HCT116 (cell line): ENCODE measurements around the gene HLA-B. TPM values are rescaled to one million over a fixed set of nuclear protein-coding genes. Genes with fewer than 3 reads are reported as not detected.

Source experiments
- ATAC-seq: fragments of 200-7000 bp; cut with Tn5 transposase; 2 replicates; pipeline ENCODE4 v1.9.1; 2020; ENCODE audit warnings: mild to moderate bottlenecking, moderate library complexity
- BruUV-seq: library from RNA; stranded (reverse); fragments of 400-500 nt; replicated peaks from 2 replicates; lab custom pipeline; 2021; lab: Mats Ljungman, UMichigan
- CTCF ChIA-PET: fragments of 300-600 bp; sonication (Branson Sonifier 250); formaldehyde crosslinking; loops from one replicate; lab custom pipeline; 2021; ENCODE audit warnings: antibody characterized with exemption; lab: Charles Lee
- POLR2A ChIA-PET: fragments of 300-600, 350-600 bp; sonication (Branson Sonifier 250); formaldehyde crosslinking; loops from one replicate; lab custom pipeline; 2021; ENCODE audit warnings: antibody characterized with exemption; lab: Charles Lee
- RAD21 ChIA-PET, 2 experiments: fragments of 300-600 bp; sonication (Branson Sonifier 250); formaldehyde crosslinking; loops; one replicate each; lab custom pipeline; 2023; ENCODE audit warnings: low total read pairs in 2 of 2; ENCODE audit not compliant: uncharacterized antibody in 2 of 2, unreplicated experiment in 2 of 2, low non-redundant PET in 1 of 2; lab: Charles Lee
- DNase-seq: peaks from one replicate; pipeline ENCODE4 v3.0.0-alpha.2; 2010; ENCODE audit warnings: low read depth, low spot score
- H2AFZ ChIP-seq: fragments of 200-600 bp; shearing (Covaris generic), sonication (generic); 2 replicates; pipeline ENCODE4 v1.6.1; 2017; ENCODE audit warnings: low read depth, mixed run types, mixed read lengths, antibody characterized with exemption, low read length; ENCODE audit not compliant: poor library complexity, severe bottlenecking
- H3K27ac ChIP-seq: 2 replicates; pipeline ENCODE4 v1.5.1; 2012; ENCODE audit warnings: low read depth, low read length
- H3K27me3 ChIP-seq: fragments of 200-600 bp; sonication (generic); 2 replicates; pipeline ENCODE4 v1.6.1; 2016; ENCODE audit warnings: mixed run types, low read length, mixed read lengths; ENCODE audit not compliant: insufficient read depth
- H3K36me3 ChIP-seq, 2 experiments: fragments of 200-500 bp in 1 of 2; fragments of 200-600 bp in 1 of 2; sonication (Bioruptor generic) in 1 of 2; sonication (generic) in 1 of 2; 2 replicates each; pipeline versions ENCODE4 v1.5.1 to v1.6.1; 2014 to 2016; ENCODE audit warnings: low read length in 2 of 2, inconsistent platforms in 1 of 2, mixed read lengths in 1 of 2, mixed run types in 1 of 2; ENCODE audit not compliant: insufficient read depth in 2 of 2, control insufficient read depth in 1 of 2
- H3K4me1 ChIP-seq, 2 experiments: fragments of 200-600 bp in 1 of 2; sonication (generic) in 1 of 2; 2 replicates each; pipeline versions ENCODE4 v1.5.1 to v1.6.1; 2012 to 2017; ENCODE audit warnings: low read length in 2 of 2, inconsistent platforms in 1 of 2, mild to moderate bottlenecking in 1 of 2, mixed read lengths in 1 of 2, mixed run types in 1 of 2, moderate library complexity in 1 of 2; ENCODE audit not compliant: insufficient read depth in 2 of 2, control insufficient read depth in 1 of 2
- H3K4me2 ChIP-seq: fragments of 200-600 bp; sonication (generic); 2 replicates; pipeline ENCODE4 v1.6.1; 2017; ENCODE audit warnings: mixed run types, low read length, mixed read lengths
- H3K4me3 ChIP-seq, 2 experiments: fragments of 200-600 bp in 1 of 2; sonication (generic) in 1 of 2; replicated peaks in 1 of 2; 2 replicates each; pipeline ENCODE4 v1.5.1; 2011 to 2016; ENCODE audit warnings: low read length in 2 of 2, control low read depth in 1 of 2, low read depth in 1 of 2, mild to moderate bottlenecking in 1 of 2, mixed read lengths in 1 of 2, mixed run types in 1 of 2
- H3K79me2 ChIP-seq: fragments of 200-600 bp; sonication (generic); 2 replicates; pipeline ENCODE4 v1.6.1; 2017; ENCODE audit warnings: mild to moderate bottlenecking, mixed run types, low read length, moderate library complexity, mixed read lengths; ENCODE audit not compliant: insufficient read depth
- H3K9ac ChIP-seq: fragments of 200-600 bp; sonication (generic); 2 replicates; pipeline ENCODE4 v1.6.1; 2016; ENCODE audit warnings: low read length, mixed read lengths
- H3K9me2 ChIP-seq: fragments of 200-600 bp; sonication (generic), shearing (Covaris generic); 2 replicates; pipeline ENCODE4 v1.6.1; 2017; ENCODE audit warnings: mixed run types, mild to moderate bottlenecking, moderate library complexity; ENCODE audit not compliant: insufficient read depth
- H3K9me3 ChIP-seq, 2 experiments: fragments of 200-500 bp in 1 of 2; fragments of 200-600 bp in 1 of 2; sonication (Bioruptor generic) in 1 of 2; sonication (generic) in 1 of 2; 2 replicates each; pipeline ENCODE4 v1.6.1; 2014 to 2017; ENCODE audit warnings: low read length in 2 of 2, mixed read lengths in 2 of 2, inconsistent platforms in 1 of 2, low read depth in 1 of 2, mild to moderate bottlenecking in 1 of 2, mixed run types in 1 of 2, moderate library complexity in 1 of 2; ENCODE audit not compliant: control insufficient read depth in 1 of 2, insufficient read depth in 1 of 2
- H4K20me1 ChIP-seq: fragments of 200-600 bp; sonication (generic), shearing (Covaris generic); 2 replicates; pipeline ENCODE4 v1.6.1; 2017; ENCODE audit warnings: mixed run types, mild to moderate bottlenecking, moderate library complexity; ENCODE audit not compliant: insufficient read depth
- CBX3 ChIP-seq: IDR thresholded peaks from 2 replicates; pipeline ENCODE4 v1.6.1; 2012; ENCODE audit warnings: low read depth
- CEBPB ChIP-seq: IDR thresholded peaks from 2 replicates; pipeline ENCODE4 v1.6.1; 2012; ENCODE audit warnings: low read depth
- ELF1 ChIP-seq: IDR thresholded peaks from 2 replicates; pipeline ENCODE4 v1.6.1; 2012; ENCODE audit warnings: low read depth, borderline replicate concordance
- RAD21 ChIP-seq: IDR thresholded peaks from 2 replicates; pipeline ENCODE4 v1.6.1; 2012; ENCODE audit warnings: low read depth, mild to moderate bottlenecking
- REST ChIP-seq: IDR thresholded peaks from 2 replicates; pipeline ENCODE4 v1.6.1; 2012; ENCODE audit warnings: low read depth
- TCF7L2 ChIP-seq: IDR thresholded peaks from 2 replicates; pipeline ENCODE4 v1.7.0; 2011; ENCODE audit warnings: borderline replicate concordance, inconsistent platforms; ENCODE audit not compliant: insufficient read depth, insufficient read length; ENCODE audit errors: extremely low read depth
- ZBTB33 ChIP-seq: IDR thresholded peaks from 2 replicates; pipeline ENCODE4 v1.6.1; 2011; ENCODE audit warnings: mild to moderate bottlenecking, low read length, moderate library complexity; ENCODE audit not compliant: insufficient replicate concordance; ENCODE audit errors: extremely low read depth
- intact Hi-C: fragments of 100-400 bp; cut with micrococcal nuclease; formaldehyde crosslinking; loops from 2 replicates; pipeline ENCODE4 v1.10.0; 2022
- total RNA-seq: library from RNA; stranded (reverse); gene quantifications from one replicate; pipeline ENCODE4 v1.2.1, GENCODE V29; 2021; ENCODE audit not compliant: unreplicated experiment

The HLA-B gene
- total RNA-seq, 1 experiment from 2014 or later: 381 TPM

- TF ChIP-seq ELF1: no peak
- no peak for TF ChIP-seq ZBTB33
- TF ChIP-seq RAD21: no peak
- no peak for TF ChIP-seq REST
- no peak for TF ChIP-seq CBX3
- no peak for TF ChIP-seq CEBPB
- TF ChIP-seq TCF7L2: no peak
- ChIA-PET POLR2A (no interaction called here), RAD21 (no interaction called here), CTCF (interaction anchor here (0.8 kb wide), 1 partner anchor 18 kb away, joined by 4 read pairs; no protein-coding TSS in a partner anchor)
- ATAC-seq: no peak
- intact Hi-C loops: no loop called here
- Histone ChIP-seq H3K4me3 (no peak overlapping the region), H3K36me3 (no peaks in the 10 kb centered on the region; a peak in 2 of 4 replicates), H3K9ac (no peak overlapping the region), H2AFZ (no peak overlapping the region), H3K9me2 (no peaks in the 10 kb centered on the region), H3K27me3 (no peaks in the 10 kb centered on the region), H3K9me3 (no peaks in the 10 kb centered on the region), H3K4me2 (no peak overlapping the region), H3K27ac (no peak overlapping the region), H4K20me1 (no peaks in the 10 kb centered on the region), H3K4me1 (no peaks in the 10 kb centered on the region), H3K79me2 (no peaks in the 10 kb centered on the region)
- no peak for DNase-seq
- BruUV-seq: no TSS peak
Observed at GRCh38 chr6:31349301-31349700, 7.7 kb downstream of the HLA-B start.
